Adrenal gland (tissue), 5 donors: ENCODE results near the gene TSPAN4.

Source experiments
- POLR2A ChIP-seq, 2 donors: fragments of 450-650 bp; IDR thresholded peaks; one replicate each; pipeline ENCODE4 v1.6.1; 2017; ENCODE audit warnings: antibody characterized with exemption in 2 of 2, mild to moderate bottlenecking in 2 of 2, moderate library complexity in 1 of 2
- TF ChIP-seq, protein P1 (sequence below), 6 experiments: fragments of 450-650 bp in 4 of 6; fragments of 200-600 bp in 2 of 6; sonication (generic) in 1 of 6; IDR thresholded peaks; 1 replicate in 5 of 6; 2 replicates in 1 of 6; pipeline versions ENCODE4 v1.5.1 to v1.8.0; 2016 to 2021; ENCODE audit warnings: antibody characterized with exemption in 6 of 6, mild to moderate bottlenecking in 2 of 6, moderate library complexity in 1 of 6
- donor health status: DM: no; HTN: no; CAD: no.

DNA sequence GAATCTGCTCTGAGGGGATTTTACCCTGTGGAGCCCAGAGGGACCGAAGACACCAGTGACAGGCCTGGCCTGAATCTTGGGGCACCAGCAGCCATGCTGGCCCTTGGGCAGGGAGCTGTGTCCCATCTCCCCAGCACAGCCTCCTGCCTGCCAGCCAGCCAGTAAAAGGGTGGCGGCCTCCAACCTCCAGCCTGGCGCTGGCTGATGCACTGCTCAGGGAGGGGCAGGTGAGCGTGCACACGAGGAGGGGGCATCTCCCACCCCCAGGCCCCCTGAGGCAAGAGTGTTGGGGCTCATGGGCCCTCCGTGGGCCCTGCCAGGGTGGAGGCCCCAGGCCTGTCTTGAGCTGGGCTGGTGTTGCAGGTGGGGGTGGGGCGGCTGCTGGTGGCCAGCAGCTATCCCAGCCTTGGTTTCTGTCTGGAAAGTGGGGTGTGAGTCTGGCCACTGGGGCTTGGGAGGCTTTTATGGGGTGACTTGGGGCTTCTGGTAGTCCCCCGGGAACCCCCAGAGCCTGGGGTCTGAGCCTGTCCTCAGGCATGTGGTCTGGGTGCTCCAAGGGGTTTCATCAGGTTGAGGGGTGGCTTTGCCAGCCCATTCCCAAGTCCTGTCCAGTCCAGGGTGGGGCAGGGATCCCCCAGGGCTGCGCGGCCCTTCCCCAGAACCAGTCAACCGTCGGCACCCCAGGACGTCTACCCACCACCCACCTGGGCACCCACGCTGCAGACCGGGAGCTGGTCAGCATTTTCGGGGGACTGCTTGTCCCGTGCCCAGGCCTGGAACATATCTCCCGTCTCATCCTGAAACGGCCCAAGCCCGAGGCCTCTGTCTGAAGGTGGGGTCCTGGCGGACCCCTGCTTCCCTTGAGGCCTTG, 17.8 kb downstream of the TSPAN4 start:
- no peak for TF ChIP-seq POLR2A (IDR thresholded peaks at IDR 0.05)
- TF ChIP-seq, protein P1, sequence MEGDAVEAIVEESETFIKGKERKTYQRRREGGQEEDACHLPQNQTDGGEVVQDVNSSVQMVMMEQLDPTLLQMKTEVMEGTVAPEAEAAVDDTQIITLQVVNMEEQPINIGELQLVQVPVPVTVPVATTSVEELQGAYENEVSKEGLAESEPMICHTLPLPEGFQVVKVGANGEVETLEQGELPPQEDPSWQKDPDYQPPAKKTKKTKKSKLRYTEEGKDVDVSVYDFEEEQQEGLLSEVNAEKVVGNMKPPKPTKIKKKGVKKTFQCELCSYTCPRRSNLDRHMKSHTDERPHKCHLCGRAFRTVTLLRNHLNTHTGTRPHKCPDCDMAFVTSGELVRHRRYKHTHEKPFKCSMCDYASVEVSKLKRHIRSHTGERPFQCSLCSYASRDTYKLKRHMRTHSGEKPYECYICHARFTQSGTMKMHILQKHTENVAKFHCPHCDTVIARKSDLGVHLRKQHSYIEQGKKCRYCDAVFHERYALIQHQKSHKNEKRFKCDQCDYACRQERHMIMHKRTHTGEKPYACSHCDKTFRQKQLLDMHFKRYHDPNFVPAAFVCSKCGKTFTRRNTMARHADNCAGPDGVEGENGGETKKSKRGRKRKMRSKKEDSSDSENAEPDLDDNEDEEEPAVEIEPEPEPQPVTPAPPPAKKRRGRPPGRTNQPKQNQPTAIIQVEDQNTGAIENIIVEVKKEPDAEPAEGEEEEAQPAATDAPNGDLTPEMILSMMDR (IDR thresholded peaks at IDR 0.05) = no peak
